Left forelimb (tissue), 1 donor: ENCODE measurements around the gene ARID3B.
"Not testable (repeated sequence)": the region's sequence is repeated elsewhere in the genome, so short reads cannot be mapped to it uniquely, and the experiment has no call there.

ENCODE experiments used
- DNase-seq: peaks from one replicate; pipeline ENCODE4 v3.0.0-alpha.2; 2018; ENCODE audit warnings: low spot score

The ARID3B gene

GRCh38 chr15:74569731-74570070 is 28.7 kb downstream of the ARID3B start:
- no peak for DNase-seq

DNA sequence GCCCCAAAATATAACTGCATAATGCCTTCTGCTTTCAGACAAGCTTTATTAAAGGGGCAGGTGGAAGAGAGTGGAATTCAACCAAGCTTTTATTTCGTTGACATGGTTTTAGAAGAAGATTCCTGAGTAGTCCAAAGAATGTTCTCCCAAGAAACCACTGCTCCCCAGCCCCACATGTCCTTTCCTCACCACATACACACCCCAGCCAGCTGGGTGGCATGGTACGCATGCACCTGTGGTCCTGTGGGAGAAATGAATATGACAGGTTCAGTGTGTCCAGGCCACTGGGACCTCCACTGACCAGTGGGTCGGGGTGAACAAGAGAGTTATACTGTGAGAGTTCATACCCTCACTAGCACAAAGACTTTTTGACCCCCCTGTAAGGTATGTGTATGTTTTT is 30.2 kb downstream of the ARID3B start:
- no peak for DNase-seq

- DNase-seq = no peak
Observed at GRCh38 chr15:74573987-74574386, 33.0 kb downstream of the ARID3B start.

DNA sequence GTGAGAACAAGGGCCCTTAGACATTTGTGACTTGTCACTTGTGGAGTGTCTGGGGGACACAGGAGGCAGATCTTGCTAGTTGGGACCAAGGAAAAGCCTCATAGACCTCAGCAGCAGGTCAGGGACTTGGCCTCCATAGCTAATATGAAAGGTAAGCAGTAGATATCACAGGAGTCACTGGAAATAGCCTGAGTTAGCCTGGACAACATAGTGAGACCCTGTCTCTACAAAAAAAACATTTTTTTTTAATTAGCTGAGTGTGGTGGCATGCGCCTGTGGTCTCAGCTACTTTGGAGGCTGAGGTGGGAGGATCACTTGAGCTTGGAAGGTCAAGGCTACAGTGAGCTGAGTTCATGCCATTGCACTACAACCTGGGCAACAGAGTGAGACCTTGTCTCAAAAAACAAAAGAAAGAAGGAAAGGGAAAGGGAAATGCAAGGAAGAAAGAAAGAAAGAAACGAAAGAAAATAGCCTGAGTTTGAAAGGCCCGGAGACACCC is 37.5 kb downstream of the ARID3B start:
- DNase-seq = no peak

GRCh38 chr15:74579001-74579400 is 38.0 kb downstream of the ARID3B start:
- no peak for DNase-seq

GRCh38 chr15:74580538-74581350 is 39.7 kb downstream of the ARID3B start:
- DNase-seq = no peak

DNA sequence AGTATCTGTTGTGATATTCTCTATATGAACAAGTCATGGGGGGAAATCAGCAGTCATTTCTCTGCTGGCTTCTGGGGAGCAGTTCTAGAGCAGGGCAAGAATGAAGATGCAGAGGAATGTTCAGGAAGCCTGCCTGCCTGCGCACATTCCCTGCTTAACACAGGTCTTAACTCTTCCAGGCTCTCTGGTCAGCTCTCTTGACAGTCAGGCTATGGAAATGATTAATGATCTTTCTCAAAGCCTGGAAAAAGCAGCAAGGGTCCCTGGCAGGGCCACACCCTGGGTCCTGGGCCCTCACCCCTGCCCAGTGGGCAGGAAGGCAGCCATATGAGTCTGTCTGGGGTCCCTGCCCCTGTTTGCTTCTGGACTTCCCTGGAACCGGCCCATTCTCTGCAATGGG is 43.2 kb downstream of the ARID3B start:
- DNase-seq = no peak

DNA sequence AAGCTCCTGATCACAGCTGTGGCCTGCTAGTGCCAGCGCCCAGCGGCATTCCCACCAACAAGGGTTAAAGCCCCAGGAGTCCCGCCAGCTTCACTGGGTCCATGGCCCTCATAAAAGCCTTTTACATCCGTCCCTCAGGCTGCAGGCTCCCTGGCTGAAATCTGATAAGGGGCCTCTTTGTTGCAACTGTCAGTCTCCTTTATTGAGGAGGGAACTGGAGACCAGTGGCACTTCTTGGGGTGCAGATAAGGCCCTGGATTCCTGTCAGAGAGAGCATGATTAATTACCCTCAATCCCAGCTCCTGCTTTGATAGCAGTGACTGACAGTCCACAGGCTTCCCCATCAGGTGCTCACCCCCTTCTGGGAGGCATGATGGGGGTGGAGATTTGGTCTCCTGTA is 43.8 kb downstream of the ARID3B start:
- DNase-seq = no peak

DNA sequence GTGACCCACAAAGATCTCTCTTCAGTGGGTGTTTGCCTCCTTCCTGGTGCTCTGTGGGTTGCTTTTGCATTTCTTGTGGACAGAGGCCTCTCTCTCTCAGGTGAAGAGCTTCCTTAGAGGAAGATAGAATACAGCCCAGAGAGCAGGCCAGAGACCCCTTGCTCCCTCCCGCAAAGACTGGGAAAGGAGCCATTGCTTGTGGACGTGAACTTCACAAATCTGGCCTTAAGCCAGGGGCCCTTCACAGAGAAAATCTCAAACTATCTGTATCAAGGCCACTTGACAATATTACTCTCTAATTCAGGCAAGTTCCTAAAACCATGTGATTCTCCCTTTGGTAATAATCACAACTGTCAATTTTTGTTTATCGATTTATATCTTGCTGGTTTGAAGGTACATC is 44.2 kb downstream of the ARID3B start:
- no peak for DNase-seq

- no peak for DNase-seq
Observed at GRCh38 chr15:74585857-74586256, 44.8 kb downstream of the ARID3B start.

- DNase-seq = no peak
Observed at GRCh38 chr15:74589826-74590225, 48.8 kb downstream of the ARID3B start.

GRCh38 chr15:74592222-74592621 is 51.2 kb downstream of the ARID3B start:
- DNase-seq = no peak

DNA sequence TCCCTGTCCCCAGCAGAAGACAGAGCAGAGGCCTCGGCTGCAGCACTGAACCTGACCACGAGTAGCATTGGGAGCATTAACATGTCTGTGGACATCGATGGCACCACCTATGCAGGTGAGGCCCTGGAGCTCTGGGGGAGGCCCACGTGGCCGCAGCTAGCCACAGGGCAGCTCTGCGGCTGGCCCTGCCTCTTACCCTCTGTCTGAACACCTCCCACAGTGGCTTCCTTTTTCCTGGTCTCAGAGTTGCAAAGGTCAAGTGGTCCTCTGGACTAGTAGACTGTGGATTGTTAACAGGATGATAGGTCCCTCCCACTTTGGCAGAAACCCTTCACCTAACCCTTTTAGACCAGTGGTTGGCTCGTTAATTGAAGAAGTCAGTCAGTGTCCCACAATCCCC is 52.1 kb downstream of the ARID3B start:
- DNase-seq = no peak

- DNase-seq = no peak
Observed at GRCh38 chr15:74594455-74594854, 53.4 kb downstream of the ARID3B start.

DNA sequence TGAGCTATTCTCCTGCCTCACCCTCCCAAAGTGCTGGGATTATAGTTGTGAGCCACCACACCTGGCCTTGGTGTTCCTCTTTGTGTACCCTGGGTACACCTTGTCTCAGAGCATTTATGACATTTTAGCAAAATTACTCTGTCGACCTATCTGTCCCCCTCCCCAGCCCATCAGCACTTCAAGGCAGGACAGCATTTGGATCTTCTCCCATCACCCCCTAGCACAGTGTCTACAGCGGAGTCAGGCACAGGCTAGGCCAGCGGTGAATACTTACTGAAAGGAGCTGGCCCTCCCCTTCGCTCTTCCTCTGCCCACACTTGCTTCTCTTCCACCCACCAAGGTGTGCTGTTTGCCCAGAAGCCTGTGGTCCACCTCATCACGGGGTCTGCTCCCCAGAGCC is 54.3 kb downstream of the ARID3B start:
- no peak for DNase-seq

- DNase-seq = not testable (repeated sequence)
Observed at GRCh38 chr15:74596736-74597135, 55.7 kb downstream of the ARID3B start.

DNA sequence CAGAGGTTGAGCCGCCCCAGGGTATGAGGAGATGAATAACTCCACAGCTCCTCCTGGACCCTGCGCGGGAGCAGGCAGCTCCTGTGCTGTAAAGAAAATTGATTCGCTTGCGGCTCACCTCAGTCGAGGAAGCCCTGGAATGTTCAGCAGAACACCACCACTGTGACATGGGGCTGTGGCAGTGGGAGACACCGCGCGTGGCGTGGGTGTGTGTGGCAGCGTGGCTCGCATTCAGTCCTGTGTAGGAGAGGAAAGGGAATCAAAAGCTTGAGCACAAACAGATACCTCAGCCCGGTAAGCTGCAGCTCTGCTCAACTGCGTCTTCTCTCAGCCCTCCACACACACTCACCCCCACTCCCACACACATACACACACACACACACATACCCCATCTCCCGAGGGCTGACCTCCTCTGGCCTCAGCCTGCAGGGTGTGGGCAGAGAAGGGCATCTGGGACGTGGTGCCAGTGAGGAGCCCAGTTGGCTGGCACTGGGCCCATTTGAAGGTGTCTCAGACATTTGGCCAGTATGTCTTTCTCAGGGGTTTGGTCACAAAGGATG is 56.2 kb downstream of the ARID3B start:
- not testable (repeated sequence) for DNase-seq

DNA sequence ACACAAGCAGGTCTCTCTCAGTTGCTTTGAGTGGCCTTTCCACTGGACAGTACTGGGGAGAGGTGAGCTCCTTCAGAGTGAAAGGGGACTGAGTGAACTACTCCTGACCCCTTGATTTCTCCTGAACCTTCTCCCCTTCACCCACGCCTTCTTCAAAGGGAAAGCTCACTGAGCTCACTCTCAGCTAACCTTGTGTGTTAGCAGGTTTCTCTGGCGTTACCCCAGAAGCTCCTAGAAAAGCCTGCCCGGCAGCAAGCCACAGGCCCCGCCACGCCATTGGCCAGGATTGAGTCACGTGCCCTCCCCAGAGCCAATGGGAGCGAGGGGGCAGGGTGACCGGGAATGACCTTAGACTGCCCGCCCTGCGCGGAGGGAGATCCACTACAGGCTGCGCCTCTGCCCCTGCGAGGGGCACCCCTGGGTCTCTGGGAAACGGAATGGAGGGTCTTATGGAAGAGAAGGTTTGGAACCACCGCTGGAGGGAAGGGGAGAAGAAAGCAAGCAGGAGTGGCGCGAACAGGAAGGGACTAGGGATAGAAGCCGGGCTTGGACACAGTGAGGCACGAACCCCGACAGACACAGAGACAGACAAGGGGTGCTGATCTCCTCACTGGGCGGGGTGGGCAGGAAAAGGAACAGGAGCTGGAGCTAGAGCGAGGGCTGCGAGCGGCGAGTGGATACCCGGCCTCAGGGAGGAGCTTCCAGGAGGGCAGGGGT is 57.3 kb downstream of the ARID3B start:
- DNase-seq = peak; percentile 97

DNA sequence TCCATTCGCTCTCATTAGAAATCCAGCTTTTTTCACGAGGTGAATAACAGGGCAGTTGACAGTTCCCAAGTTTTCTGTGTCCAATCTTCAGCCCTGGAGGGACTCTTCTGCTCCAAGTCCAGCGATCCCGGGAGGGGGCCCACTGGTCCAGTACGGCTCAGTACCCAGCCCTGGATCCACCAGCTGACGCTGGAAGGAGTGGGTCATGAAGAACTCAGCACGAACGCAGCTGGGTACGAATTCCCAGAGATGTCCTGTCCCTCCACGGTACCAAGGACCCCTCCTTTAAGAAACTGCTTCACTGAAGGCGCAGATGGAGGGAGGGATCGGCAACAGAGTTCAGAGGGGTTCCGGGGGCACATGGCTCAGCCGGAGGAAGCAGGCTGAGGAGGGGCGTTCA is 58.1 kb downstream of the ARID3B start:
- DNase-seq = no peak

GRCh38 chr15:74603026-74603788 is 62.2 kb downstream of the ARID3B start:
- DNase-seq = no peak

DNA sequence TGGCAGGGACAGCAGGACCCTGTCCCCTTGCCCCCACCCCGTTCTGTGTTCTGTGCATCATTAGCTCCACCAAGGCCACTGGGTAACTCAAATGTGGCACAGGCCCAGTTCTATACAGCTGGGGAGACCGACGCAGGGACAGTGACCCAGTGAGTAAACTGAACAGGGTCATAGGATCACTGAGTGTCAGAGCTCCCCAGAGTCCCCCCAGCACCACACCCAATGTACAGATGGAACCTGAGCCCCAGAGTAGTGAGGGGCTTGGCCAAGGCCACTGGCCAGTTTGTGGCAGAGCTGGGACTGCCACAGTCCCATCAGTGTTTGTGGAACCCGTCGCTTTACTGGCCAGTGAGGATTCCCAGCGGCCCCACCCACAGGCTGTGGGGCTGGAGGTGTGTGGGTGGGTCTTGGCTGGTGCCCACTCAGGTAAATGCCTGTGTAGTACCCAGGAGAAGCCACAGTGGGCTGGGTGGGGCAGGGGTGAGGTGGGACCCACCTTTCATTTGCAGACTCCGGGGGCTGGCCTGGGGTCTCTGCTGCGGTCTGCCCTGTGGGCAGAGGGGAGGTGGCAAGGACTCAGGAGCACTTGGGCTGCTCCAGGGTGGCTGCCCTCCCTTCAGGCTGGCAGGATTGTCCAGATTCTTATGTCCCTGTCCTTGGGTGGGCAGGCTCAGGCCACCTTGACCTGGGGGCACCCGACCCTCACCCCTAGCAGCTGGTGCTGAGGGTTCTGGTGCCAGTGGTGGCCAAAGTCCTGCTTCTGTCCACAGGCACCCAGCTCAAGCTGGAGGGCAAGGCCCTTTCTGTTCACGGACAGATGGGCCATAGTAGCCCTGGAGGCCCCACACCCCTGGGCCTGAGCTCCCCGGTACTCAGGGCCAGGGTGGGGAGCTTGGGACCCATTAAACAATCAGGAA is 63.0 kb downstream of the ARID3B start:
- DNase-seq = no peak
